Fibroblast of lung (primary cell): ENCODE data around the gene QPCTL. TPM values are rescaled to one million over a fixed set of nuclear protein-coding genes. Genes with fewer than 3 reads are reported as not detected.

ENCODE experiments used
- DNase-seq, 2 donors: peaks; one replicate each; pipeline versions ENCODE4 v3.0.0 to v3.0.0-alpha.2; 2010; ENCODE audit warnings: low read depth in 2 of 2
- H2AFZ ChIP-seq: 2 replicates; pipeline ENCODE4 v1.5.1; 2012; ENCODE audit warnings: low read length, control low read depth, inconsistent platforms
- H3K27ac ChIP-seq: 2 replicates; pipeline ENCODE4 v1.5.1; 2011; ENCODE audit warnings: low read length, control low read depth; ENCODE audit not compliant: insufficient read depth
- H3K27me3 ChIP-seq: 2 replicates; pipeline ENCODE4 v1.5.1; 2011; ENCODE audit warnings: mild to moderate bottlenecking, low read length; ENCODE audit not compliant: control insufficient read depth, insufficient read depth
- H3K36me3 ChIP-seq: 2 replicates; pipeline ENCODE4 v1.5.1; 2011; ENCODE audit warnings: low read length; ENCODE audit not compliant: control insufficient read depth, insufficient read depth
- H3K4me1 ChIP-seq: 2 replicates; pipeline ENCODE4 v1.5.1; 2011; ENCODE audit warnings: low read length; ENCODE audit not compliant: control insufficient read depth, insufficient read depth; ENCODE audit errors: extremely low read depth
- H3K4me2 ChIP-seq: 2 replicates; pipeline ENCODE4 v1.5.1; 2011; ENCODE audit warnings: low read length, control low read depth; ENCODE audit not compliant: insufficient read depth; ENCODE audit errors: extremely low read depth
- H3K4me3 ChIP-seq, 4 experiments: fragments of 200-600 bp in 1 of 4; sonication (generic) in 1 of 4; replicated peaks in 1 of 4; 2 replicates each; pipeline ENCODE4 v1.5.1; 2011 to 2016; ENCODE audit warnings: low read length in 4 of 4, low read depth in 3 of 4, mild to moderate bottlenecking in 3 of 4, control low read depth in 2 of 4, inconsistent platforms in 1 of 4, mixed read lengths in 1 of 4; ENCODE audit not compliant: insufficient read depth in 1 of 4; ENCODE audit errors: control extremely low read depth in 1 of 4
- H3K79me2 ChIP-seq: 2 replicates; pipeline ENCODE4 v1.5.1; 2012; ENCODE audit warnings: mild to moderate bottlenecking, low read length, inconsistent platforms; ENCODE audit not compliant: control insufficient read depth, insufficient read depth
- H3K9ac ChIP-seq: 2 replicates; pipeline ENCODE4 v1.5.1; 2011; ENCODE audit warnings: mild to moderate bottlenecking, low read length, control low read depth; ENCODE audit not compliant: insufficient read depth
- H3K9me3 ChIP-seq: 2 replicates; pipeline ENCODE4 v1.5.1; 2012; ENCODE audit warnings: low read depth, low read length; ENCODE audit not compliant: control insufficient read depth, insufficient read depth
- H4K20me1 ChIP-seq: 2 replicates; pipeline ENCODE4 v1.5.1; 2011; ENCODE audit warnings: low read length; ENCODE audit not compliant: control insufficient read depth, insufficient read depth; ENCODE audit errors: extremely low read depth
- EZH2 ChIP-seq: IDR thresholded peaks from 2 replicates; pipeline ENCODE4 v1.5.1; 2012; ENCODE audit warnings: low read length, control low read depth, mild to moderate bottlenecking; ENCODE audit errors: missing control alignments
- polyA plus RNA-seq, 2 donors: library from polyadenylated mRNA; depleted of rRNA in 1 of 2; stranded (reverse) in 1 of 2; unstranded in 1 of 2; fragments of >200 nt; gene quantifications; 2 replicates each; pipeline ENCODE4 v1.2.1, GENCODE V29; 2011 to 2012; ENCODE audit warnings: missing spikeins in 1 of 2
- total RNA-seq: library from RNA; depleted of rRNA; stranded (reverse); fragments of >200 nt; gene quantifications from 2 replicates; pipeline ENCODE4 v1.2.1, GENCODE V29; 2014
- TF ChIP-seq, protein P1 (sequence below), 2 donors: IDR thresholded peaks in 1 of 2; conservative IDR thresholded peaks in 1 of 2; 1 replicate in 1 of 2; 2 replicates in 1 of 2; pipeline ENCODE4 v1.5.1; 2011 to 2012; ENCODE audit warnings: low read length in 2 of 2, control low read depth in 1 of 2, inconsistent platforms in 1 of 2, low read depth in 1 of 2, mild to moderate bottlenecking in 1 of 2

Gene QPCTL
- total and polyA plus RNA-seq, 2 donors (not counting 1 experiment from before 2014, with no cell fraction given) = 5.8 to 9.4 TPM

DNA sequence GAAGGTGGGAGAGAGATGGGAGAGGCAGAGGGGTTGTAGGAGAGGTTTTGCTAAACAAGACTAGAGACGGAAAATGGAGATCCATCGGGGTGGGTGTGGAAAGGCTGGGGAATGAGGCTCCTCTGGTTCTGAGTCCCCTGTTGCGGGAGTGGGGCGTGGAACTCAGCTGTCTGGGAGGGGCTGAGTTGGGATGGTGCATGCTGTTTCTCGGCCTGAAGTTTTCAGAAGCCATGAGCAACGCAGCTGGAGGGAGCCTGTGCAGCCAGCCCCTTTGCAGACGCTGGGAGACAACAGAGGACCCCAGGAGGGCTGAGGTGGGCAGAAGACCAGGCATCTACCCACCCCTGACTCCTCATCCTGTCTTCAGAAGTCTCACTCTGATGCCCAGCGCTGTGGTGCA, 31.8 kb upstream of the QPCTL start:
- H3K4me3 ChIP-seq = no peak overlapping the region
- TF ChIP-seq, protein P1, sequence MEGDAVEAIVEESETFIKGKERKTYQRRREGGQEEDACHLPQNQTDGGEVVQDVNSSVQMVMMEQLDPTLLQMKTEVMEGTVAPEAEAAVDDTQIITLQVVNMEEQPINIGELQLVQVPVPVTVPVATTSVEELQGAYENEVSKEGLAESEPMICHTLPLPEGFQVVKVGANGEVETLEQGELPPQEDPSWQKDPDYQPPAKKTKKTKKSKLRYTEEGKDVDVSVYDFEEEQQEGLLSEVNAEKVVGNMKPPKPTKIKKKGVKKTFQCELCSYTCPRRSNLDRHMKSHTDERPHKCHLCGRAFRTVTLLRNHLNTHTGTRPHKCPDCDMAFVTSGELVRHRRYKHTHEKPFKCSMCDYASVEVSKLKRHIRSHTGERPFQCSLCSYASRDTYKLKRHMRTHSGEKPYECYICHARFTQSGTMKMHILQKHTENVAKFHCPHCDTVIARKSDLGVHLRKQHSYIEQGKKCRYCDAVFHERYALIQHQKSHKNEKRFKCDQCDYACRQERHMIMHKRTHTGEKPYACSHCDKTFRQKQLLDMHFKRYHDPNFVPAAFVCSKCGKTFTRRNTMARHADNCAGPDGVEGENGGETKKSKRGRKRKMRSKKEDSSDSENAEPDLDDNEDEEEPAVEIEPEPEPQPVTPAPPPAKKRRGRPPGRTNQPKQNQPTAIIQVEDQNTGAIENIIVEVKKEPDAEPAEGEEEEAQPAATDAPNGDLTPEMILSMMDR (conservative IDR thresholded peaks at IDR 0.05 in 1 of 2, IDR thresholded peaks at IDR 0.05 in 1 of 2; ENCODE audit: low read depth in 1 of 2, low read length in 2 of 2) = no peak
- no peak for TF ChIP-seq EZH2
- no peak for DNase-seq

DNA sequence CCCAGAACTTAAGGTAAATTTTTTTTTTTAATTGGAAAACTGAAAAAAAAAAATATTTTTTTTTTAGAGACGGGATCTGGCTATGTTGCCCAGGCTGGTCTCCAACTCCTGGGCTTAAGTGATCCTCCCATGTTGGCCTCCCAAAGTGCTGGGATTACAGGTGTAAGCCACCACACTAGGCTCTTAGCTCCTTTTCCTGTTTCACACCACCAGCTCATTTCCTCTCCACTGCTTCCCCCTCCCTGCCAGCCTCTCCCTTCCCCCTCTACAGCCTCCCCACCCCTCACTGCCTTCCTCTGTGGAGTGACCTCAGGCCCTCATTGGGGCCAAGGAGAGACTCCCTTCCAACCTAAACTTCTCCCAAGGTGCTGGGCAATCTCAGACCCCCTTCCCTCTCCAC, 28.7 kb upstream of the QPCTL start:
- no peaks in the 10 kb centered on the region for H3K9me3 ChIP-seq
- H3K27me3 ChIP-seq = peaks cover 7% of the 10 kb centered on the region
- no peak for TF ChIP-seq EZH2
- TF ChIP-seq, protein P1 (conservative IDR thresholded peaks at IDR 0.05 in 1 of 2, IDR thresholded peaks at IDR 0.05 in 1 of 2; ENCODE audit: low read depth in 1 of 2, low read length in 2 of 2) = no peak
- H3K27ac ChIP-seq = no peak overlapping the region
- DNase-seq = no peak
- H3K4me2 ChIP-seq = no peak overlapping the region
- no peaks in the 10 kb centered on the region for H4K20me1 ChIP-seq
- H3K79me2 ChIP-seq = no peaks in the 10 kb centered on the region
- H3K4me3 ChIP-seq = no peak overlapping the region
- H2AFZ ChIP-seq = no peak overlapping the region
- H3K4me1 ChIP-seq = peaks cover 8% of the 10 kb centered on the region
- H3K36me3 ChIP-seq = no peaks in the 10 kb centered on the region
- no peak overlapping the region for H3K9ac ChIP-seq

More for the DNA sequence above, 31.8 kb upstream of the QPCTL start:
- Histone ChIP-seq H3K79me2 (no peaks in the 10 kb centered on the region), H3K9me3 (no peaks in the 10 kb centered on the region), H3K36me3 (no peaks in the 10 kb centered on the region), H3K9ac (no peak overlapping the region), H4K20me1 (no peaks in the 10 kb centered on the region), H3K27me3 (no peaks in the 10 kb centered on the region), H2AFZ (no peak overlapping the region), H3K4me2 (no peak overlapping the region), H3K4me1 (no peaks in the 10 kb centered on the region), H3K27ac (no peak overlapping the region)

DNA sequence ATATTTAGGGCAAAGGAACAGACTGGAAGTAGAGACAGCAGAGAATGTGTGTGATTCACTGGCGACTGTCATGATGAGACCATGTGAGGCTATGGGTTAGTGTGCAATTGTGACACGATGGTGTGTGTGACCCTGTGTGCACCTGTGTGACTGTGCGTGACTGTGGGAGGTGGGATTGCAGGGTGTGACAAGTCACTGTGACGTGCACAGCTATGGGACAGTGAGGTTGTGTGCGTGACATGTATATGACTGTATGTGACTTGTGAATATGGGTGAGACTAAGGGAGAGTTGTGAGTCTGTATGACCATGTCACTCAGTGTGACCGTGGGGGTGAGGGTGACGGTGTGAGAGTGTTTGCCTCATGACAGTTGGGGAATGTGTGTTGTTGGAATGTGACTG, 27.9 kb upstream of the QPCTL start:
- H2AFZ ChIP-seq = no peak overlapping the region
- no peaks in the 10 kb centered on the region for H3K79me2 ChIP-seq
- no peak overlapping the region for H3K4me2 ChIP-seq
- DNase-seq = no peak
- no peaks in the 10 kb centered on the region for H3K9me3 ChIP-seq
- no peaks in the 10 kb centered on the region for H3K36me3 ChIP-seq
- no peak overlapping the region for H3K9ac ChIP-seq
- peaks cover 12% of the 10 kb centered on the region for H3K4me1 ChIP-seq
- H4K20me1 ChIP-seq = no peaks in the 10 kb centered on the region
- no peak overlapping the region for H3K4me3 ChIP-seq
- no peak overlapping the region for H3K27ac ChIP-seq
- TF ChIP-seq, protein P1 (conservative IDR thresholded peaks at IDR 0.05 in 1 of 2, IDR thresholded peaks at IDR 0.05 in 1 of 2; ENCODE audit: low read depth in 1 of 2, low read length in 2 of 2) = no peak
- TF ChIP-seq EZH2 = no peak
- peaks cover 7% of the 10 kb centered on the region for H3K27me3 ChIP-seq
